Hematopoietic multipotent progenitor cell treated with erythropoietin and hydrocortisone succinate and interleukin-3 and kit ligand, for 17 days (in vitro differentiated cells): Measurements from ENCODE around the gene RPS21.

Experiments used
- DNase-seq: peaks from one replicate; pipeline ENCODE4 v3.0.0-alpha.2; 2015; ENCODE audit warnings: low spot score

RPS21 gene

GRCh38 chr20:62398120-62398821 is 11.4 kb downstream of the RPS21 start:
- no peak for DNase-seq

- no peak for DNase-seq
Observed at GRCh38 chr20:62400021-62400420, 13.1 kb downstream of the RPS21 start.

DNA sequence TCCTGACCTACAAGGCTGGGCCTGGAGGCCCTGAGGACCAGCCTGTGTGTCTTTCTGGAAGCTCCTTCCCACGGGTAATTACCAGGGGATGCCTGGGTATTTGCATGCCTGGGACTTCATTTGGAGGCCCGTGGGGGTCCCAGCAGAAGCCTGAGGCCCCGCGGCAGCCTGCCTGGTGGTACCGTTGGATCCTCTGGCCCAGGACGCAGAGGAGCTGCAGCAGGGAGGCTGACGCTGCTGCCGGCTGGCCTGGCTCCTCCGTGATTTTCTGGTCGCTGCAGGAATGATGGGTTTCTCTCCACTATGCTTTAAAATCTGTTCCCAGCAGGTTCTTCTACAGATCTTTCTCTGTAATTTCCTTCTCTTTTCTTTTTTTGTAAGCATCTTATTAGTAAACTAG is 13.6 kb downstream of the RPS21 start:
- no peak for DNase-seq

GRCh38 chr20:62401331-62401779 is 14.5 kb downstream of the RPS21 start:
- no peak for DNase-seq

- no peak for DNase-seq
Observed at GRCh38 chr20:62402456-62403150, 15.7 kb downstream of the RPS21 start.

DNA sequence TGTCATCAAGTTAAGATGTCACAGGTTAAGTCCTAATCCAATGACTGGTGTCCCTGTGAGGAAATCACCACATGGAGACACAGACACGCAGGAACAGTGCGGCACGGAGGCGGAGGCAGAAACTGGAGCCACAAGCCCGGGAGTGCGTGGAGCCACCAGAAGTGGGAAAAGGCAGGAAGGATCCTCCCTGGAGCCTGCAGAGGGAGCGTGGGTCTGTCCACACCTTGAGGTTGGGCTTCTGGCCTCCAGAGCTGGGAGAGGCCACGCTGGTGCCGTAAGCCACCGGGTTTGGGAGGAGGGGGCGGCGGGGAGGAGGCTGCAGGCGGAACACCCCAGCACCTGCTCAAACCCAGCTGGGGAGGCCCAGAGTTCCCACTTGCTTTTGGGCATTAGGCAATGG is 16.4 kb downstream of the RPS21 start:
- DNase-seq: no peak

- DNase-seq: no peak
Observed at GRCh38 chr20:62404112-62404665, 17.3 kb downstream of the RPS21 start.

DNA sequence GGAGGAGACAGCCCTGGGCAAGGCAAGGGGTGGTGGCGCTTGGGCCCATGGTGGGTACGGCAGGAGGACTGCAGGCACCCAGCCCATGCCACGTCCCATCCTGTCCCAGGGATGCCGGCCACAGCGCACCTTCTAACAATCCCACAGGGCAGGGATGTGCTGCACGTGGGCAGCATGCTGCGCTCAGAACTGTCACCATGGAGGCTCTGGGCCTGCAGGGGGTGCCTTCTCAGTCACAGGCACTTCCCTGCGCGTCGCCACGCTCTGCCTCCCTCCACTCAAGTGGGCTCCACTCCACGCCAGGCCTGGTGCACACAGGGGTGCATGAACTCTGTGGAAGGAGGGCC is 17.8 kb downstream of the RPS21 start:
- no peak for DNase-seq

GRCh38 chr20:62405108-62405980 is 18.4 kb downstream of the RPS21 start:
- DNase-seq: no peak

GRCh38 chr20:62405981-62406513 is 19.1 kb downstream of the RPS21 start:
- DNase-seq: no peak

- peak; percentile 10 for DNase-seq
Observed at GRCh38 chr20:62406635-62407176, 19.8 kb downstream of the RPS21 start.

GRCh38 chr20:62407221-62407992 is 20.5 kb downstream of the RPS21 start, which contains the start of gene CABLES2:
Gene CABLES2 (minus strand): TSS chr20:62407285. CDS start chr20:62407276, 9 bp downstream.
- peak; percentile 92 for DNase-seq

GRCh38 chr20:62408055-62408454 is 21.2 kb downstream of the RPS21 start:
- no peak for DNase-seq

GRCh38 chr20:62408640-62409039 is 21.7 kb downstream of the RPS21 start:
- DNase-seq: no peak

DNA sequence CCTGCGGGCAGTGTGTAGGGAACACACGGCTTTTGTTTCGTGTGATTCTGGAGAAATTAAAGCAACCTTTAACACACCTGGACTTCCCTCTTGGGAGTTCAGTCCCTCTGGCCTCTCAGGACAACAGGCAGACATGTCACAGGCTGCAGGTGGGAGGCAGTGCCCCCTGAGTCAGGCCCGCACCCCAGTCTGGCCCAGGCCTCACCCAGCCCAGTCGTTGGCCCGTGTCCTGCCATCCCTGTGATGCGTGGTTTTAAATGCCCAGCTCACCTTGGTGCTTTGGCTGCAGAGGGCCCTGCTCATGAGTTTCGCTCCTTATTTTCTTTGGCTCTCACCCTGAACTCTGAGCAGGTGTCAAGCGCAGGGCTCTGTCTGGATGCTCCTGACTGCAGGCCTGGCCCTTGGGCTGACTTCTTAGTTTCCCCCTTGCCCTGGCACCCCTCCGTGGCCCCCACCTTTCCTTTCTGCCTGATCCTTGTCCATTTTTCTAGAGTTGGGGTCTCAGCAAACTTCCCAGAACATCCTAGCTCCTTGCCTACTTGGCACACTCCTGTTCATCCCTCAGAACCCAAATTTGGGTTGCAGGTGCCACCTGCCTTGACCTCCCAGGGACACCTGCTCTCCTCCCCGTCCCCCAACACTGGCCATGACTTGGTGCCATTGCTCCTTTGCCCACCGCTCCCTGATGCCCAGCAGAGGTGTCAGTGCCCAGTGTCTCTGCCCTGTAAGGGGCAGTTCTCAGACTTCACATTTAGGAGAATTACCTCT is 22.4 kb downstream of the RPS21 start:
- DNase-seq: no peak

DNA sequence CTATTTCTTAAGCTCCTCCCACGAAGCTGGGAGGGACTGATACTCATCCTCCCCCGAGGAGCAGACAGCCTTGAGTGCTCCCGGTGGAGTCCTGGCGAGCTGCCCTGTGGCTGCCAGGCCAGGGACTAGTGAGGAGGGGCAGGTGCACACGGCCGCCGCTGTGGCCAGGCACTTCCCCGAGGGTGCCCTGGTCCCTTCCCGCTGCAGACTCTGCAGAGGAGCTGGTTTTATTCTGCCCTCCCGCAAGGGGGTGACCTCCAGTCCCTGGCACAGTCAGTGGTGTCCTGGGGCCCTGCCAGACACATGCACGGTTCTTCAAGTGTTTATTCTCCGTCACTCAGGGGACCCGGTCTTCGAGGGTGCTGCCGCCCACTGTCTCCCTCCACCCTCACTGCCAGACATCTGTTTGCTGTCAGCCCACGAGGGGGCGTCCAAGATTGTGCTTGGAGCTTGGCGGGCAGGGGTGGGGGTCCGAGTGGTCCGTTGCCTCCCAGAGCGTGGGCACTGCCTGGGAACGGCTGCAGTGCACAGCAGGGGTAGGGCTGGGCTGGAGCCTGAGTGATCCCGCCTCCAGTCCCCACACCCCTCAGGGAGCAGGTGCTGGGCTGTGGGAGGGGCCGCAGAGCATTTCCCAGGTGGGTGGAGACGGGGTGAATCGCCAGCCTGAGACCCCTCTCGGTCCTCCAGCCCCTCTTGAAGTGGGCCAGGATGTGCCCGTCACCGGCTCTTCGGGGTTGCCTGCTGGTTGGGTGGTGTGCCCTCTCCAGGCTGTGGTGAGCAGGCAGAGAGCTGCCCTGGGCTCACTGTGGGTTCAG is 23.2 kb downstream of the RPS21 start:
- peak; percentile 63 for DNase-seq

- no peak for DNase-seq
Observed at GRCh38 chr20:62410746-62411478, 24.0 kb downstream of the RPS21 start.

DNA sequence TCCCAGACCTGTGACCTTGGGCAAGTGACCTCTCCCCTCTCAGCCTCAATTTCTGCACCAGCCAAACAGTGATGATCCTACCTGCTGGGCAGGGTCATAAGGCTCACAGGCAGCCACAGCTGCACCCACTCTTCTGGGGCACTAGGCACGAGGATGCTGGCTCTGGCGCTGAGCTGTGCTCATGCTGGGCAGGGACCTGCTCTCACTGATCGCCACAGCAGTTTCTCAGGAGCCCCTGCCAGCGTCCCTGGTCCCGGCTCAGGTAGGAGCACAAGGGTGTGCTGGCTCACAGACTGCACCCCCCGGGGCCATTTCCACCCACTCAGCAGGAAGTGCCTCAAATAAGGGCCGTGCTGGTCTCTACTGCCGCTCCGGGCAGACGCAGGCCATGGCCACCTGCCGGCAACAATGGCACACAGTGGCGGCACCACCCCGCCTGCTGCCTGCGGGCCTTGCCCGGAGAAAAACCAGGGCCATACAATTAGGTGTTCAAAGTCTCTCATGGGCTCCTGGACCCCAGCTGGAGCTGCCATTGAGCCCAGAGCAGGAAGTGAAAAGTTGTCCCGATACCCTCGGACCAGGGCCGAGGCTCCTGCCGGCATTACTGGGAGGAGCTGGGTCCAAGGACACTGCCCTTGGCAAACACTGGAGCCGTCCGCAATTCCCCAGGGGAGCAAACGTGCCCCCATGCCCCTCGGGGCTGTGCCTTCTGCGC is 24.7 kb downstream of the RPS21 start:
- no peak for DNase-seq
